GM19463 (cell line): Measurements from ENCODE around the gene ANKRD1.

Experiments used
- ATAC-seq: cut with Tn5 transposase; IDR thresholded peaks from one replicate; pipeline ENCODE4 v1.9.1; 2021; ENCODE audit warnings: mild to moderate bottlenecking, moderate library complexity; ENCODE audit not compliant: unreplicated experiment

Gene ANKRD1

GRCh38 chr10:90936276-90936659, 15.4 kb upstream of the ANKRD1 start:
- no peak for ATAC-seq

DNA sequence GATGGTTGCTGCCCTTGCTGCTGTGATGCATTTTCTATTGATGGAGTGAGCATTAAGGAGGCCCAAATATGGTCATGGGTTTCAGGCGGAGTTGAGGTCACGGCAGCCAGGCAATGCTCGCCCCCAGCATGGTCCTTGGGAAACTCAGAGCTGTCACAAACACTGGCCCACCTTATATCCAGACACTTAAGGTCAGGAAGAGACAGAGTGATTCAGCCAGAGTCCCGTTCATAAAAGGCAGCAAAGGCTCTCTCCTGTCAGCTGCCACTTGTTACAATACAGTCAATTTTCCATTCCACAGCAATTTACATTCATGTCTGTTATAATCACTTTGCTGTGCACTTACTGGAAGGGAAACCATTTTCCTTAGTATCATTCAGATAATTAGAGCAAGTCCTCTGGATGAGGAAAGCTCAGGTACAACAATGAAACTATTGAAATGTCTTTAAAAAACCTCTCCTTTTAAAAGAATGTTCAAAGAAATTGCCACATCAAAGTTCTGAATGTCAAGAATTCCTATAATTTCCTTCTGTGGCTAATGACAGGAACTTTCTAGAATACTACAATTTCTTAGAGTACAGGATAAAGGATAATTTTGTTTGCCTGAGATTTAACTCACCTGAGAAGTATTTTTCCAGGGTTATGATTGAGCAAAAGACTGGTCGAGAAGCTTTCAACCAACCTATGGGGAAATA, 14.8 kb upstream of the ANKRD1 start:
- no peak for ATAC-seq

DNA sequence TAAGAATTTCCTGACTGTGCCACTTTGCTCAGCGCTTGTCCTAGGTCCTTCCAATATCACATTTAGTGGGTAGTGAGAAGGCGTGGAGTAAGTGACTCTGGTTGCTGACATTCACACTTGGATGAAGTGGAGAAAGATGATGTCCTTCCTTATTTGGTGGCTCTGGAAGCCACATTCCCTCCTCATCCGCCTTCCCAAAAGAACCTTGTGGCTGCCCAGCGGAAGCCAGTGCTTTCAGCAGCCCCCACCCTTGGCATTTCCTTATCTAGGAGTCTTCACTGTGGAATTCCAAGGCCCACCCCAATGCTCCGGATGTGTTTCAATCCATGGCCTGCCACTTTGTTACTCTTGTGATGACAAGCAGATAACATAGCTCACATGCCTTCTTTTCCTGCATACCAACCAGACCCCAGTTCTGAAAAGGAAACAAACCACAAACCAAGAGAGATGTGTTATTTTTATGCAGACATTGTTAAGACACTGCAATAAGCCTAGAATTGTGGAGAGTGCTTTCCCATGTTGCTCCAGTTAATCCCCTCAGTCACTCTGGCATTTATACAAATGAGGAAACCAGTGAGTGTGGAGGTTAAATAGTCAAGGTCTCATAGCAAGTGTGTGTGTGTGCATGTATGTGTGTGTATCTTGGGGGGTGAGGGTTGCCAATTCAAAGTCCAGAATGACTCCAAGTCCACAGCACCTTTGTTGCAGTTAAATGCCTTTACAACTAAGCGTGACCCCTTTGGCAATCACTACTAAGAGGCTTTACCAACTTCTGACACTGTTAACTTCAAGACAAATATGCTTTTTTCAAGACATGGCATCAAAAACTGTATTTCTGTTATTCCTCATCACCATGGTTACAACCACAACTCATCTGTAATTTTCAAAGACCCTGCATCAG, 10.3 kb upstream of the ANKRD1 start:
- ATAC-seq = no peak

GRCh38 chr10:90930070-90930837, 9.4 kb upstream of the ANKRD1 start:
- ATAC-seq = no peak

GRCh38 chr10:90929179-90929578, 8.3 kb upstream of the ANKRD1 start:
- no peak for ATAC-seq

DNA sequence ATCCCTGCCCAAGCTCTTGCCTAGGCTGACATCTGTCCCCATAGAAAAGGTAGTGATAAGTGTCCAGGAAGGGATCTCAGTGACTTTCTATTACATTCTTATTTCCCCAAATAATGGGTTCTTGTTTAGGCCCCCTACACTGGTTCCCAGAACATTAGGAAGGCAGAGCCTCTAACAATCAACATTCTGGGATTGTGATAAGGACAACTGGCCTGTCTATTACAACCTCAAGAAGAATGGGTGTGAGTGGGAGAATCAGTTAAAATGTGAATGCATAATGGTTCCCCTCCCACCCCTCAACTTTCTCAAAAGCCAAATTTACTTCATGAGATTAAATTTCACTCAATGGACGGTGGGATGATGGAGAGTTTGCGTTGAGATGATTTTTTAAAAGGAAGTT, 6.4 kb upstream of the ANKRD1 start:
- ATAC-seq = no peak

DNA sequence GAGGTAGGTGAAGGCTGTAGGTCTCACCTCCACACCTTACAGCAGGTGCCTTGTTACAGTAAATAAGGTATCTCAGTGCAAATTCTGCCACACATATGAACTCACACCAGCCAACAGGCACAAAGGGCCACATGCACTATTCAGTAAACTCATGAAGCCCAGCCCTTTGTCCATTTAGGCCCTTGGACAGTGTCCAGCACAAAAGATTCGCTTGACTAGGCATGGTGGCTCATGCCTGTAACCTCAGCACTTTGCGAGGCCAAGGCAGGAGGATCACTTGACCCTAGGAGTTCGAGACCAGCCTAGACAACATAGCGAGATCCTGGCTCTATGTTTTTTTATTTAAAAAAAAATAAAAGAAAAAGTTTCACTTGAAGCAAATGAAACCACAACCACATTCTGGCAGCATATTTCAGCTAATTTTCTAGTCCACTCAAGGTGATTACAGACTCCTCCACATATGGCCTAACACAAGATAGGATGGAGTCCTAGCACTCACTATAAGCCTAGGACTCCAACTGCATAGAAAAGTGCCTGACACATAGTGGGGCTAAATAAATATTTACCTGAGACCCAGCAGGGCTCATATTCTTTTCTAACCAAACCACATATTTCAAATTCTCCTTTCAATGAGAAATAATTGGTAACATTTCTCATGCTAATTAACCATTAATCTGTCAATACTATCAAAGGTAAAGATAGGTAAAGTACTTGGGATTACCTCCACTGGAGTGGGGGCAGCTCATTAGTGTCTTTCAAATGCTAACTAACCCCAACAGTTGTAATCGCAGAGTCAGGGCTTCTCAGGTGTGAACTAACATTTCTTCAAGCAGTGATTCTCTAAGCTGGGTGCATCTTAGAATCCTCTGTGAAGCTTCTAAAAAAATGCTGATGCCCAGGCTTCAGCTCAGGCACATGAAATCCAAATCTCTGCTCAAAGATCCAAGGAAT, 4.5 kb upstream of the ANKRD1 start:
- no peak for ATAC-seq

DNA sequence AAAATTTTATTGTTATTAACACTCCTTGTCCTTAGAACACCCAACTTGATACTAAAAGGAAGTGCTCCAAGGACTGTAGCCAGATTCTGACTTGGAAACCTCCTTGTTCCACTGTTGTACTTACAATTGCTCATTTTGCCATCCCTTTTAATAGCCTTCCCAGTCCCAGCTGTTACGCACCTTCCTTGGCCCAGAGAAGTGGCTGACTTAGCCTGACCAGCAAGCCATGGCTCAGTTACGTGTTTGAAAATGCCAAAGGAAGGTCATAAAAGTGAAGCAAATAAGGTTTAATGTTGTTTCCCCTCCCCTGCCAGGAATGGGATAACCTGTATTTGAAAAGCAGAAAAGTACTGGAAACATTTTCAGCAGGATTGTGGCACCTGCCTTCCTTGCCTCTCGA, 3.7 kb upstream of the ANKRD1 start:
- ATAC-seq = no peak

- no peak for ATAC-seq
Measured at GRCh38 chr10:90923111-90923731, 2.3 kb upstream of the ANKRD1 start.

DNA sequence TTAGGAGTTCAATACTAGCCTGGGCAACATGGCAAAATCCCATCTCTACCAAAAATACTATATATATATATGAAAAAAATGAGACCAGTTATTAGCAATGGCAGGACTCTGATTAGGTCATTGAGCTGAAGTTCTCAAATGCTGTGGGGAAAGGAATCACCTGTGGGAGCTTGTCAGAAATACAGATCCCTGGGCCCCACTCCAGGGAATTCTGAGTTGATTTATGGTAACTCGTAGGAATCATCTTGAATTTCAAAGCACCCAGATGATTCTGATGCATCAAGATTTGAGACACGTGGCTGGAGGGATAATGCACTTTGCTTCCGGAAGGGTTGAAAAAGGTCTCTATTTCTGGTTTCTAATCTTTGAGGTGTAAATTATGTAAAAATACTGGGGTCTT, 1.0 kb upstream of the ANKRD1 start:
- ATAC-seq = no peak

DNA sequence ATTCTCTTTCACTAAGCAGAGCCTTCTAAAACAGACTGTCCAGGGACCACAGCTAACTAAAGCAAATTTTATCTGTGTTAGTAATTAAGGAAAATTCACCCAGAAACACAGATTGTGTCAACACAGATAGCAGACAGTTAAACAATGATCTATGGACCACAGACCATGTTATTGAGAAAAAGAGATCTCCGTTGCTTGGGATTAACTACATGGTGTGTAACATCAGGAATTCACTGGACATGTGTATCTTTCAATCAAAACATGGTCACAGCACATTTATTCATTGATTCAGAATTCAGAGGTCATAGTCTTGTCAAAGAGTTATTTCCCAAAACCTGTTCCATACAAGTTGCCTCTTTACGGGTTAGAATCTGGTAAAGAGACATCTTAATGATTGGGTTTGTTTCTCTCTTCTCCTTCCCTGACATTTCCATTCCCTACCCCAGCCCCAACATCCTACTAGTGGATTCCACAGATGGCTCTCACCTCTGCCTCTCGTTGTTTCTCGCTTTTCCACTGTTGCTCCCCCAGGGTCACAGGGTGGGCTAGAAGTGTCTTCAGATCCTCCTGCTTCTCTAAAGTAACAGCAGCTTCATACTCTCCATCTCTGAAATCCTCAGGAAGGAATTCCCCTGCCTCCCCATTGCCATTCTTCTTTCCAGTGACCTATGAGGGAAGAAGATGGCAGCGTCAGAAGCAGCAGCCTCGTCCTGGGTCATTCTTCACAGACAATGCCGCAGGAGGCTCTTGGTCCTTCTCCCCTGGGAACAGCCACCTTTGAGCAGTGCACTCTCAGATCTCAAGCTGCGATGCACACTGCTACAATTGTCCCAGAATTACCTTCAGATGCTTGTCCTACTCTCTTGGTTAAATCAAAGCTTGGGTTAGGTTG, 958 bp downstream of the ANKRD1 start:
- ATAC-seq = no peak

DNA sequence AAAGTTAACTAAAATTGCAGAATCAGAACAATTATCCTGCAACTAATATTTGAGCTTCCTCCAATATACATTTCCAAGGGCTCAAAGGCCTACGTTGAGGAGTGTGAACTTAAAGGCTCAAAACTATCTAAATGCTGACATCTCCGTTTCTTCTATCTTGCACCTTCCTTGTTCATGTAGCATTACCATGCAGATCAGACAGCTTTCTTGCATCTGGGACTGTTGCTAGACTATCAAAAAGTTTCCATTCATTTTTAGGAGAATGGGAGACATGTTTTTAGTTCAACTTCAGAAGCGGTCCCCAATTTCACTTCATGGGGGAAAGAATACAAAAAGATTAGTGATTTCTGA, 2.9 kb downstream of the ANKRD1 start:
- no peak for ATAC-seq

GRCh38 chr10:90917238-90917967, 3.5 kb downstream of the ANKRD1 start:
- no peak for ATAC-seq

DNA sequence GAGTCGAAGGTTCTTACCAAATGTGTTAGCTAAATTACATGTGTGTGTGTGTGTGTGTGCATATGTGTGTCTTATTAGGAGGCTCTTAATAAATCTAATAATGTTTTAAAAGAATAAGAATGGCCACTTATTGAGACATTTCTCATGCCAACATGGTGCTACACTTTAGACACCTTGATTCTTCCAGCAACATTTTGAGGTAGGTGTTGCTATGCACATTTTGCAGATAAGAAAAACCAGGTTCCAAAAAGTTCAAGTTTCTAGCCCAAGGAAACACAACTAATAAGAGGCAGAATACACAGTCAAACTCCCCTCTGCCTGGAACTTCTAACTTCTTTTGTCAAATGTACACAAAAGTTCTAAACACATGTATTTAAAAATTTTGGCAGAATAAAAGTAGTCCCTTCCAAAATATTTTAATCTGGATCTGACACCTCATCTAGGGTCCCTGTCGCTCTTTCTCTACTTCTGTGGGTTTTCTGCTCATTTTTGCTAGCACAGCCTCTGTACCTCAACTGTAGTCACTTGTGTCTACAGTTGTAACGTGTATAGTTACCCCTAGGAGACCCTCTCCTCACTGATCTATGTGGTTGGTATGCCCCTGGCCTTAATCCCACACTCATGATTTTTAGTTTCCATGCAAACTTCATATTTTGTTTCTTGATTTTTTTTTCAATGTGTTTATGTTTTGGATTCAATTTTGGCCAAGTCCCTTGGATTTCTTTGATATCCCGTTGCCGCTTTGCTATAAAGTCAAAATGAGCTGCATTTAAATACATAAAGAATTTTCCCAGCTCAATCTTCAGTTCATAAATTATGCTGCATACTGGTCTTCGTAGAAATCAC, 4.3 kb downstream of the ANKRD1 start:
- no peak for ATAC-seq

DNA sequence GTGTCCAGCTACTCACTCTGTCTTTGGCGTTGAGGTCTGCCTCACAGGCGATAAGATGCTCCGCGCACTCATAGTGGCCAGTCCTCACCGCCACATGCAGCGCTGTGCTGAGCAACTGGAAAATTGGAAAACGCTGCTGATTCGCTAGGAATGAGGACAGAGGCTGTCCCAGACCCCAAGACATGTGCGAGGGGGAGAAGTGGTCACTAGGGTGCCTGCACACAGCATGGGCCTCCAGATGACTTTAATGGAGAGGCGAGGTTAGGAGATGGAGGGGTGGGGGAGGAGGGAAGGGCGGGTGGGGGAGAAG, 5.2 kb downstream of the ANKRD1 start:
- ATAC-seq = no peak

- ATAC-seq = no peak
Measured at GRCh38 chr10:90914992-90915765, 5.7 kb downstream of the ANKRD1 start.
